HCT116 (cell line): ENCODE data around the gene SNAPC2. TPM values are rescaled to one million over a fixed set of nuclear protein-coding genes. Genes with fewer than 3 reads are reported as not detected.
A peak's percentile ranks its signal among the peaks of the same experiment; 100 is the strongest.

Experiments used
- ATAC-seq: fragments of 200-7000 bp; cut with Tn5 transposase; 2 replicates; pipeline ENCODE4 v1.9.1; 2020; ENCODE audit warnings: mild to moderate bottlenecking, moderate library complexity
- BruUV-seq: library from RNA; stranded (reverse); fragments of 400-500 nt; replicated peaks from 2 replicates; lab custom pipeline; 2021; lab: Mats Ljungman, UMichigan
- CTCF ChIA-PET: fragments of 300-600 bp; sonication (Branson Sonifier 250); formaldehyde crosslinking; loops from one replicate; lab custom pipeline; 2021; ENCODE audit warnings: antibody characterized with exemption; lab: Charles Lee
- POLR2A ChIA-PET: fragments of 300-600, 350-600 bp; sonication (Branson Sonifier 250); formaldehyde crosslinking; loops from one replicate; lab custom pipeline; 2021; ENCODE audit warnings: antibody characterized with exemption; lab: Charles Lee
- RAD21 ChIA-PET, 2 experiments: fragments of 300-600 bp; sonication (Branson Sonifier 250); formaldehyde crosslinking; loops; one replicate each; lab custom pipeline; 2023; ENCODE audit warnings: low total read pairs in 2 of 2; ENCODE audit not compliant: uncharacterized antibody in 2 of 2, unreplicated experiment in 2 of 2, low non-redundant PET in 1 of 2; lab: Charles Lee
- DNase-seq: peaks from one replicate; pipeline ENCODE4 v3.0.0-alpha.2; 2010; ENCODE audit warnings: low read depth, low spot score
- H2AFZ ChIP-seq: fragments of 200-600 bp; shearing (Covaris generic), sonication (generic); 2 replicates; pipeline ENCODE4 v1.6.1; 2017; ENCODE audit warnings: low read depth, mixed run types, mixed read lengths, antibody characterized with exemption, low read length; ENCODE audit not compliant: poor library complexity, severe bottlenecking
- H3K27ac ChIP-seq: 2 replicates; pipeline ENCODE4 v1.5.1; 2012; ENCODE audit warnings: low read depth, low read length
- H3K27me3 ChIP-seq: fragments of 200-600 bp; sonication (generic); 2 replicates; pipeline ENCODE4 v1.6.1; 2016; ENCODE audit warnings: mixed run types, low read length, mixed read lengths; ENCODE audit not compliant: insufficient read depth
- H3K36me3 ChIP-seq, 2 experiments: fragments of 200-500 bp in 1 of 2; fragments of 200-600 bp in 1 of 2; sonication (Bioruptor generic) in 1 of 2; sonication (generic) in 1 of 2; 2 replicates each; pipeline versions ENCODE4 v1.5.1 to v1.6.1; 2014 to 2016; ENCODE audit warnings: low read length in 2 of 2, inconsistent platforms in 1 of 2, mixed read lengths in 1 of 2, mixed run types in 1 of 2; ENCODE audit not compliant: insufficient read depth in 2 of 2, control insufficient read depth in 1 of 2
- H3K4me1 ChIP-seq, 2 experiments: fragments of 200-600 bp in 1 of 2; sonication (generic) in 1 of 2; 2 replicates each; pipeline versions ENCODE4 v1.5.1 to v1.6.1; 2012 to 2017; ENCODE audit warnings: low read length in 2 of 2, inconsistent platforms in 1 of 2, mild to moderate bottlenecking in 1 of 2, mixed read lengths in 1 of 2, mixed run types in 1 of 2, moderate library complexity in 1 of 2; ENCODE audit not compliant: insufficient read depth in 2 of 2, control insufficient read depth in 1 of 2
- H3K4me2 ChIP-seq: fragments of 200-600 bp; sonication (generic); 2 replicates; pipeline ENCODE4 v1.6.1; 2017; ENCODE audit warnings: mixed run types, low read length, mixed read lengths
- H3K4me3 ChIP-seq, 2 experiments: fragments of 200-600 bp in 1 of 2; sonication (generic) in 1 of 2; replicated peaks in 1 of 2; 2 replicates each; pipeline ENCODE4 v1.5.1; 2011 to 2016; ENCODE audit warnings: low read length in 2 of 2, control low read depth in 1 of 2, low read depth in 1 of 2, mild to moderate bottlenecking in 1 of 2, mixed read lengths in 1 of 2, mixed run types in 1 of 2
- H3K79me2 ChIP-seq: fragments of 200-600 bp; sonication (generic); 2 replicates; pipeline ENCODE4 v1.6.1; 2017; ENCODE audit warnings: mild to moderate bottlenecking, mixed run types, low read length, moderate library complexity, mixed read lengths; ENCODE audit not compliant: insufficient read depth
- H3K9ac ChIP-seq: fragments of 200-600 bp; sonication (generic); 2 replicates; pipeline ENCODE4 v1.6.1; 2016; ENCODE audit warnings: low read length, mixed read lengths
- H3K9me2 ChIP-seq: fragments of 200-600 bp; sonication (generic), shearing (Covaris generic); 2 replicates; pipeline ENCODE4 v1.6.1; 2017; ENCODE audit warnings: mixed run types, mild to moderate bottlenecking, moderate library complexity; ENCODE audit not compliant: insufficient read depth
- H3K9me3 ChIP-seq, 2 experiments: fragments of 200-500 bp in 1 of 2; fragments of 200-600 bp in 1 of 2; sonication (Bioruptor generic) in 1 of 2; sonication (generic) in 1 of 2; 2 replicates each; pipeline ENCODE4 v1.6.1; 2014 to 2017; ENCODE audit warnings: low read length in 2 of 2, mixed read lengths in 2 of 2, inconsistent platforms in 1 of 2, low read depth in 1 of 2, mild to moderate bottlenecking in 1 of 2, mixed run types in 1 of 2, moderate library complexity in 1 of 2; ENCODE audit not compliant: control insufficient read depth in 1 of 2, insufficient read depth in 1 of 2
- H4K20me1 ChIP-seq: fragments of 200-600 bp; sonication (generic), shearing (Covaris generic); 2 replicates; pipeline ENCODE4 v1.6.1; 2017; ENCODE audit warnings: mixed run types, mild to moderate bottlenecking, moderate library complexity; ENCODE audit not compliant: insufficient read depth
- CEBPB ChIP-seq: IDR thresholded peaks from 2 replicates; pipeline ENCODE4 v1.6.1; 2012; ENCODE audit warnings: low read depth
- POLR2A ChIP-seq: IDR thresholded peaks from 2 replicates; pipeline ENCODE4 v1.7.0; 2011; ENCODE audit warnings: borderline replicate concordance; ENCODE audit not compliant: insufficient read depth, insufficient read length; ENCODE audit errors: extremely low read depth
- RAD21 ChIP-seq: IDR thresholded peaks from 2 replicates; pipeline ENCODE4 v1.6.1; 2012; ENCODE audit warnings: low read depth, mild to moderate bottlenecking
- SIN3A ChIP-seq: IDR thresholded peaks from 2 replicates; pipeline ENCODE4 v1.6.1; 2012; ENCODE audit warnings: low read depth
- SP1 ChIP-seq: IDR thresholded peaks from 2 replicates; pipeline ENCODE4 v1.6.1; 2012; ENCODE audit warnings: low read depth
- SRF ChIP-seq: IDR thresholded peaks from 2 replicates; pipeline ENCODE4 v1.6.1; 2012; ENCODE audit warnings: low read depth
- TCF7L2 ChIP-seq: IDR thresholded peaks from 2 replicates; pipeline ENCODE4 v1.7.0; 2011; ENCODE audit warnings: borderline replicate concordance, inconsistent platforms; ENCODE audit not compliant: insufficient read depth, insufficient read length; ENCODE audit errors: extremely low read depth
- YY1 ChIP-seq: IDR thresholded peaks from 2 replicates; pipeline ENCODE4 v1.6.1; 2011; ENCODE audit warnings: low read length, low read depth, moderate library complexity, mild to moderate bottlenecking; ENCODE audit not compliant: insufficient replicate concordance; ENCODE audit errors: extremely low read depth
- ZFX ChIP-seq: fragments of 450-650 bp; IDR thresholded peaks from 2 replicates; pipeline ENCODE4 v1.6.1; 2017
- ZNF274 ChIP-seq: fragments of 200-500 bp; sonication (Bioruptor generic); IDR thresholded peaks from 2 replicates; pipeline ENCODE4 v1.6.1; 2014; ENCODE audit warnings: mild to moderate bottlenecking, low read depth, low read length, inconsistent platforms
- intact Hi-C: fragments of 100-400 bp; cut with micrococcal nuclease; formaldehyde crosslinking; loops from 2 replicates; pipeline ENCODE4 v1.10.0; 2022
- total RNA-seq: library from RNA; stranded (reverse); gene quantifications from one replicate; pipeline ENCODE4 v1.2.1, GENCODE V29; 2021; ENCODE audit not compliant: unreplicated experiment
- TF ChIP-seq, protein P1 (sequence below): IDR thresholded peaks from 2 replicates; pipeline ENCODE4 v1.6.1; 2012; ENCODE audit warnings: low read depth
- TF ChIP-seq, protein P2 (sequence below): IDR thresholded peaks from 2 replicates; pipeline ENCODE4 v1.6.1; 2011; ENCODE audit warnings: mild to moderate bottlenecking, low read length, moderate library complexity; ENCODE audit not compliant: insufficient replicate concordance; ENCODE audit errors: extremely low read depth
- TF ChIP-seq, protein P3 (sequence below): IDR thresholded peaks from 2 replicates; pipeline ENCODE4 v1.6.1; 2012

Gene SNAPC2
- total RNA-seq, 1 experiment from 2014 or later: 42.9 TPM

GRCh38 chr19:7915250-7916102 is 4.7 kb upstream of the SNAPC2 start:
- peak overlapping the region; percentile 89 for H3K9ac ChIP-seq
- no peak overlapping the region for H2AFZ ChIP-seq
- H3K4me1 ChIP-seq: peaks cover 14 to 47% of the 10 kb centered on the region in 2 experiments; a peak in 3 of 4 replicates
- H3K79me2 ChIP-seq: peaks cover 10% of the 10 kb centered on the region; the same call in 1 of the 2 replicates
- ATAC-seq (no peak), DNase-seq (no peak)
- peaks cover 5 to 6% of the 10 kb centered on the region in 2 experiments; a peak in 3 of 4 replicates for H3K36me3 ChIP-seq
- H3K4me3 ChIP-seq: peak overlapping the region; percentile 66 to 74
- POLR2A ChIA-PET: no interaction called here
- no peaks in the 10 kb centered on the region for H3K9me3 ChIP-seq
- H3K9me2 ChIP-seq: no peaks in the 10 kb centered on the region
- intact Hi-C loops: no loop called here
- no peaks in the 10 kb centered on the region for H4K20me1 ChIP-seq
- TF ChIP-seq SIN3A (no peak), RAD21 (no peak), SP1 (no peak), ZNF274 (no peak), ZFX (no peak), YY1 (no peak), POLR2A (no peak), CEBPB (no peak), TCF7L2 (no peak), SRF (no peak)
- TF ChIP-seq, protein P1, sequence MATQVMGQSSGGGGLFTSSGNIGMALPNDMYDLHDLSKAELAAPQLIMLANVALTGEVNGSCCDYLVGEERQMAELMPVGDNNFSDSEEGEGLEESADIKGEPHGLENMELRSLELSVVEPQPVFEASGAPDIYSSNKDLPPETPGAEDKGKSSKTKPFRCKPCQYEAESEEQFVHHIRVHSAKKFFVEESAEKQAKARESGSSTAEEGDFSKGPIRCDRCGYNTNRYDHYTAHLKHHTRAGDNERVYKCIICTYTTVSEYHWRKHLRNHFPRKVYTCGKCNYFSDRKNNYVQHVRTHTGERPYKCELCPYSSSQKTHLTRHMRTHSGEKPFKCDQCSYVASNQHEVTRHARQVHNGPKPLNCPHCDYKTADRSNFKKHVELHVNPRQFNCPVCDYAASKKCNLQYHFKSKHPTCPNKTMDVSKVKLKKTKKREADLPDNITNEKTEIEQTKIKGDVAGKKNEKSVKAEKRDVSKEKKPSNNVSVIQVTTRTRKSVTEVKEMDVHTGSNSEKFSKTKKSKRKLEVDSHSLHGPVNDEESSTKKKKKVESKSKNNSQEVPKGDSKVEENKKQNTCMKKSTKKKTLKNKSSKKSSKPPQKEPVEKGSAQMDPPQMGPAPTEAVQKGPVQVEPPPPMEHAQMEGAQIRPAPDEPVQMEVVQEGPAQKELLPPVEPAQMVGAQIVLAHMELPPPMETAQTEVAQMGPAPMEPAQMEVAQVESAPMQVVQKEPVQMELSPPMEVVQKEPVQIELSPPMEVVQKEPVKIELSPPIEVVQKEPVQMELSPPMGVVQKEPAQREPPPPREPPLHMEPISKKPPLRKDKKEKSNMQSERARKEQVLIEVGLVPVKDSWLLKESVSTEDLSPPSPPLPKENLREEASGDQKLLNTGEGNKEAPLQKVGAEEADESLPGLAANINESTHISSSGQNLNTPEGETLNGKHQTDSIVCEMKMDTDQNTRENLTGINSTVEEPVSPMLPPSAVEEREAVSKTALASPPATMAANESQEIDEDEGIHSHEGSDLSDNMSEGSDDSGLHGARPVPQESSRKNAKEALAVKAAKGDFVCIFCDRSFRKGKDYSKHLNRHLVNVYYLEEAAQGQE: no peak
- TF ChIP-seq, protein P2, sequence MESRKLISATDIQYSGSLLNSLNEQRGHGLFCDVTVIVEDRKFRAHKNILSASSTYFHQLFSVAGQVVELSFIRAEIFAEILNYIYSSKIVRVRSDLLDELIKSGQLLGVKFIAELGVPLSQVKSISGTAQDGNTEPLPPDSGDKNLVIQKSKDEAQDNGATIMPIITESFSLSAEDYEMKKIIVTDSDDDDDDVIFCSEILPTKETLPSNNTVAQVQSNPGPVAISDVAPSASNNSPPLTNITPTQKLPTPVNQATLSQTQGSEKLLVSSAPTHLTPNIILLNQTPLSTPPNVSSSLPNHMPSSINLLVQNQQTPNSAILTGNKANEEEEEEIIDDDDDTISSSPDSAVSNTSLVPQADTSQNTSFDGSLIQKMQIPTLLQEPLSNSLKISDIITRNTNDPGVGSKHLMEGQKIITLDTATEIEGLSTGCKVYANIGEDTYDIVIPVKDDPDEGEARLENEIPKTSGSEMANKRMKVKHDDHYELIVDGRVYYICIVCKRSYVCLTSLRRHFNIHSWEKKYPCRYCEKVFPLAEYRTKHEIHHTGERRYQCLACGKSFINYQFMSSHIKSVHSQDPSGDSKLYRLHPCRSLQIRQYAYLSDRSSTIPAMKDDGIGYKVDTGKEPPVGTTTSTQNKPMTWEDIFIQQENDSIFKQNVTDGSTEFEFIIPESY: no peak
- TF ChIP-seq, protein P3, sequence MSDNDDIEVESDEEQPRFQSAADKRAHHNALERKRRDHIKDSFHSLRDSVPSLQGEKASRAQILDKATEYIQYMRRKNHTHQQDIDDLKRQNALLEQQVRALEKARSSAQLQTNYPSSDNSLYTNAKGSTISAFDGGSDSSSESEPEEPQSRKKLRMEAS: no peak
- peak overlapping the region; percentile 89 for H3K27ac ChIP-seq
- BruUV-seq: no TSS peak
- RAD21 ChIA-PET: no interaction called here
- no peaks in the 10 kb centered on the region for H3K27me3 ChIP-seq
- peak overlapping the region; percentile 91 for H3K4me2 ChIP-seq
- CTCF ChIA-PET: interaction anchor here (1.3 kb wide), 1 partner anchor 12 kb away, joined by 6 read pairs; the partner anchor contains the start of gene MAP2K7
